Type B pancreatic cell (in vitro differentiated cells): ENCODE data around the gene LRIF1. TPM values are rescaled to one million over a fixed set of nuclear protein-coding genes. Genes with fewer than 3 reads are reported as not detected.
A peak's percentile ranks its signal among the peaks of the same experiment; 100 is the strongest.
"Not testable (repeated sequence)": the region's sequence is repeated elsewhere in the genome, so short reads cannot be mapped to it uniquely, and the experiment has no call there.

ENCODE experiments used
- DNase-seq: peaks from one replicate; pipeline ENCODE4 v3.0.0; 2021; ENCODE audit warnings: mixed read lengths; ENCODE audit not compliant: unreplicated experiment; ENCODE audit errors: extremely low spot score
- H3K27ac Mint-ChIP-seq: 2 replicates; pipeline ENCODE4 v1.8.0; 2021; ENCODE audit warnings: mild to moderate bottlenecking, mixed read lengths
- H3K27me3 Mint-ChIP-seq: 2 replicates; pipeline ENCODE4 v1.8.0; 2021; ENCODE audit warnings: mixed read lengths
- H3K36me3 Mint-ChIP-seq: 2 replicates; pipeline ENCODE4 v1.8.0; 2021; ENCODE audit warnings: mixed read lengths
- H3K4me1 Mint-ChIP-seq: one replicate; pipeline ENCODE4 v1.8.0; 2021; ENCODE audit warnings: mixed read lengths; ENCODE audit not compliant: unreplicated experiment
- H3K4me3 Mint-ChIP-seq: 2 replicates; pipeline ENCODE4 v1.8.0; 2021; ENCODE audit warnings: mild to moderate bottlenecking, mixed read lengths
- H3K9me3 Mint-ChIP-seq: 2 replicates; pipeline ENCODE4 v1.8.0; 2021; ENCODE audit warnings: mixed read lengths
- long read RNA-seq: library from polyadenylated mRNA; unstranded; transcript quantifications from one replicate; pipeline ENCODE4 v2.0.0, GENCODE V29; 2020
- total RNA-seq: library from RNA; stranded (reverse); gene quantifications from 2 replicates; pipeline ENCODE4 v1.2.1, GENCODE V29; 2021; ENCODE audit warnings: low replicate concordance
- TF ChIP-seq, protein P1 (sequence below): fragments of 200-600 bp; sonication (generic); conservative IDR thresholded peaks from 2 replicates; pipeline ENCODE4 v1.5.0; 2021; ENCODE audit warnings: antibody characterized with exemption, mild to moderate bottlenecking

The LRIF1 gene, protein sequence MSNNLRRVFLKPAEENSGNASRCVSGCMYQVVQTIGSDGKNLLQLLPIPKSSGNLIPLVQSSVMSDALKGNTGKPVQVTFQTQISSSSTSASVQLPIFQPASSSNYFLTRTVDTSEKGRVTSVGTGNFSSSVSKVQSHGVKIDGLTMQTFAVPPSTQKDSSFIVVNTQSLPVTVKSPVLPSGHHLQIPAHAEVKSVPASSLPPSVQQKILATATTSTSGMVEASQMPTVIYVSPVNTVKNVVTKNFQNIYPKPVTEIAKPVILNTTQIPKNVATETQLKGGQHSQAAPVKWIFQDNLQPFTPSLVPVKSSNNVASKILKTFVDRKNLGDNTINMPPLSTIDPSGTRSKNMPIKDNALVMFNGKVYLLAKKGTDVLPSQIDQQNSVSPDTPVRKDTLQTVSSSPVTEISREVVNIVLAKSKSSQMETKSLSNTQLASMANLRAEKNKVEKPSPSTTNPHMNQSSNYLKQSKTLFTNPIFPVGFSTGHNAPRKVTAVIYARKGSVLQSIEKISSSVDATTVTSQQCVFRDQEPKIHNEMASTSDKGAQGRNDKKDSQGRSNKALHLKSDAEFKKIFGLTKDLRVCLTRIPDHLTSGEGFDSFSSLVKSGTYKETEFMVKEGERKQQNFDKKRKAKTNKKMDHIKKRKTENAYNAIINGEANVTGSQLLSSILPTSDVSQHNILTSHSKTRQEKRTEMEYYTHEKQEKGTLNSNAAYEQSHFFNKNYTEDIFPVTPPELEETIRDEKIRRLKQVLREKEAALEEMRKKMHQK
- total RNA-seq = 10.1 and 15.7 TPM in 2 replicates
- long read RNA-seq, transcript LRIF1-202 (3 exons, 1,796 nt) = minor isoform, 7 of 56 reads
- long read RNA-seq, transcript LRIF1-201 (4 exons, 3,475 nt) = major isoform, 18 of 56 reads
- long read RNA-seq, partial matches to known transcripts = 22 of 56 reads
- long read RNA-seq, other reads (novel, unspliced or antisense) = 9 of 56 reads

DNA sequence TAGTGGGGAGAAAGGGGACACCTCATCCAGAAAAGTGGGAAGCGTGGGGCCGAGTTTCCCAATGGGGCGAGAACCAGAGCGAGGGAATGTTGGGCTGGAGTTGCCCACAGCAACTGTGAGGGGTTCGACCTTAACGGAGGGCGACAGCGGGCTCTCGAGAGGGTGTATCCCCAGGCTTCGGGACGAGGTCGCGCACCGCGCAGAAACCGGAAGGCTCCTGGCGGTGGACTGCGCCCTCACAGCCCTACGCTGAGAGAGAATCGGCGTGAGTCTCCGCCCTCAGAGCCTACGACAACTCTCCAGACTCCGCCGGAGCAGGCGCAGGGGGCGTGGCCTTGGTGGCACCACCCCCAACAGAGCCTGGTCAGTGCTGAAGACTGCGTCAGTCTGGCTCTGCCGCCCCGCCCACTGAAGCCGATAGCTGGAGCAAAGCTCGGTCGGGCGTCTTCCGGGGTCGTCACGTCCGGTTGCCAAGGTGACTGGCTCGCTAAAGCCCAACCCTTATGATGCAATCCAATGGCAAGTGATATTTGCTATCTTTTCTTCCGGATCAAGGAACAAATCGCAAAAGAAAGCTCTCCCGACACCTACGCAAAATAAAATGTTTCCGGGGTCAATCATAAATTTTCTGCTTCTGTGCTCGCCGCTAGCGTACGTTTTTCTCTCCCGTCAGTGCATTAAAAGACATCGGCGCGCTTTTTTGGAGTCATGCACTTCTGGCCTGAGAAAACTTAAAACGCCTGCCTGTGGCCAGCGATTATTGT, at the start of gene LRIF1:
Gene LRIF1 (minus strand): TSS at position 232 of the 764 bp plus-strand sequence. CDS start 234 bp downstream, outside the sequence.
- TF ChIP-seq, protein P1, sequence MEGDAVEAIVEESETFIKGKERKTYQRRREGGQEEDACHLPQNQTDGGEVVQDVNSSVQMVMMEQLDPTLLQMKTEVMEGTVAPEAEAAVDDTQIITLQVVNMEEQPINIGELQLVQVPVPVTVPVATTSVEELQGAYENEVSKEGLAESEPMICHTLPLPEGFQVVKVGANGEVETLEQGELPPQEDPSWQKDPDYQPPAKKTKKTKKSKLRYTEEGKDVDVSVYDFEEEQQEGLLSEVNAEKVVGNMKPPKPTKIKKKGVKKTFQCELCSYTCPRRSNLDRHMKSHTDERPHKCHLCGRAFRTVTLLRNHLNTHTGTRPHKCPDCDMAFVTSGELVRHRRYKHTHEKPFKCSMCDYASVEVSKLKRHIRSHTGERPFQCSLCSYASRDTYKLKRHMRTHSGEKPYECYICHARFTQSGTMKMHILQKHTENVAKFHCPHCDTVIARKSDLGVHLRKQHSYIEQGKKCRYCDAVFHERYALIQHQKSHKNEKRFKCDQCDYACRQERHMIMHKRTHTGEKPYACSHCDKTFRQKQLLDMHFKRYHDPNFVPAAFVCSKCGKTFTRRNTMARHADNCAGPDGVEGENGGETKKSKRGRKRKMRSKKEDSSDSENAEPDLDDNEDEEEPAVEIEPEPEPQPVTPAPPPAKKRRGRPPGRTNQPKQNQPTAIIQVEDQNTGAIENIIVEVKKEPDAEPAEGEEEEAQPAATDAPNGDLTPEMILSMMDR = peak; percentile 67
- peak within 1 kb of the TSS; percentile 89 for H3K4me3 Mint-ChIP-seq
- H3K9me3 Mint-ChIP-seq = peaks cover 16% of the 10 kb centered on the region
- peak within 1 kb of the TSS; percentile 92 for H3K27ac Mint-ChIP-seq
- peak; percentile 91 for DNase-seq
- peaks cover 22% of the 10 kb centered on the region for H3K36me3 Mint-ChIP-seq
- H3K4me1 Mint-ChIP-seq = peaks cover 4% of the 10 kb centered on the region
- peaks cover 6% of the 10 kb centered on the region for H3K27me3 Mint-ChIP-seq

DNA sequence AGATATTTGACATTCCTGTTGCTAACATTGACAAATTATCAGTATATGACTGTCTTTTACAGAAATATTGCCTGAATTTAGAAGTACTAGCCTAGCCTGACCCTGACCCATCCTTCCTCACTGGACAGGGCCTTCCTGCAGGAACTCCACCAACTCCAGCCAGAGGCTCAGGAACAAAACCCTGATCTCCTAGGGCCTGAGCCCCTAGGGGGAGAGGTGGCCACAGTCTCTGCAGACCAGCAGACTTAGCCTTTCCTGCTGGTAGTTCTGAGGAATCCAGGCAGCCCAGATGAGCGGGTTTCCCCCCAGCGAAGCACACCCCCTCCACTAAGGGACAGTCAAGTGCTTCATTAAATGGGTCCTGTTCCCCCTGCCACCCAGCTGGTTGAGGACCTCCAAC, 44.3 kb upstream of the LRIF1 start:
- no peak overlapping the region for H3K27ac Mint-ChIP-seq
- no peaks in the 10 kb centered on the region for H3K4me1 Mint-ChIP-seq
- TF ChIP-seq, protein P1 = no peak
- no peak for DNase-seq
- H3K36me3 Mint-ChIP-seq = no peaks in the 10 kb centered on the region
- no peaks in the 10 kb centered on the region for H3K27me3 Mint-ChIP-seq
- no peak overlapping the region for H3K4me3 Mint-ChIP-seq
- no peaks in the 10 kb centered on the region for H3K9me3 Mint-ChIP-seq

- H3K4me1 Mint-ChIP-seq = no peaks in the 10 kb centered on the region
- peaks cover 4% of the 10 kb centered on the region for H3K9me3 Mint-ChIP-seq
- no peaks in the 10 kb centered on the region for H3K36me3 Mint-ChIP-seq
- no peak for DNase-seq
- TF ChIP-seq, protein P1 = no peak
- no peak overlapping the region for H3K4me3 Mint-ChIP-seq
- no peak overlapping the region for H3K27ac Mint-ChIP-seq
- H3K27me3 Mint-ChIP-seq = no peaks in the 10 kb centered on the region
Observed at GRCh38 chr1:111006556-111006955, 42.8 kb upstream of the LRIF1 start.

DNA sequence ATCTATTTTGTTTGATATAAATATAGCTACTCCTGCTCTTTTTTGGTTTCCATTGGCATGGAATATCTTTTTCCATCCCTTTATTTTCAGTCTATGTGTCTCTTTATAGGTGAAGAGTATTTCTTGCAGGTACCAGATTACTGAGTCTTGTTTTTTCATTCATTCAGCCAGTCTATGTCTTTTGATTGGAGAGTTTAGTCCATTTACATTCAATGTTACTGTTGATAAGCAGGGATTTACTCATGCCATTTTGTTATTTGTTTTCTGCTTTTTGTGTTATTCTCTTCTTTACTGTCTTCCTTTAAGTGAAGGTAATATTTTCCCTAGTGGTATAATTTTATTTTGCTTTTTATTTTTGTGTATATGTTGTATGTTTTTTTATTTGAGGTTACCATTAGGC, 35.9 kb upstream of the LRIF1 start:
- H3K27ac Mint-ChIP-seq, DNase-seq, H3K9me3 Mint-ChIP-seq: not testable (repeated sequence)

DNA sequence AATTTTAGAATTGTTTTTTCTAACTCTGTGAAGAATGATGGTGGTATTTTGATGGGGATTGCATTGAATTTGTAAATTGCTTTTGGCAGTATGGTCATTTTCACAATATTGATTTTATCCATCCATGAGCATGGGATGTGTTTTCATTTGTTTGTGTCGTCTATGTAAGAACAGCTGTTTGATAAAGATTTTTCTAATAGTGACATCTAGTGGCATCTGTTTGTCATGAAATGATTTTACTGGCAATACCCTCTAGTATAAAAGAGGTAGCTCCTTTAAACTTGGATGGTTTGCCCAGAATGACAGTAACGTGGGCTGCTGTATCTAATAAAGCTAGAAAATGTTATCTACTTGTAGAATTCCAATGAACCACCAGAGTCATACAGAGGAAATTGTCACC, 28.6 kb upstream of the LRIF1 start:
- not testable (repeated sequence) for H3K4me1 Mint-ChIP-seq, H3K27ac Mint-ChIP-seq, H3K36me3 Mint-ChIP-seq, H3K9me3 Mint-ChIP-seq, DNase-seq, H3K4me3 Mint-ChIP-seq
- H3K27me3 Mint-ChIP-seq = peaks cover 23% of the 10 kb centered on the region
- TF ChIP-seq, protein P1 = peak; percentile 51

More for the DNA sequence above, 35.9 kb upstream of the LRIF1 start:
- not testable (repeated sequence) for H3K4me3 Mint-ChIP-seq, H3K36me3 Mint-ChIP-seq, H3K4me1 Mint-ChIP-seq, H3K27me3 Mint-ChIP-seq

DNA sequence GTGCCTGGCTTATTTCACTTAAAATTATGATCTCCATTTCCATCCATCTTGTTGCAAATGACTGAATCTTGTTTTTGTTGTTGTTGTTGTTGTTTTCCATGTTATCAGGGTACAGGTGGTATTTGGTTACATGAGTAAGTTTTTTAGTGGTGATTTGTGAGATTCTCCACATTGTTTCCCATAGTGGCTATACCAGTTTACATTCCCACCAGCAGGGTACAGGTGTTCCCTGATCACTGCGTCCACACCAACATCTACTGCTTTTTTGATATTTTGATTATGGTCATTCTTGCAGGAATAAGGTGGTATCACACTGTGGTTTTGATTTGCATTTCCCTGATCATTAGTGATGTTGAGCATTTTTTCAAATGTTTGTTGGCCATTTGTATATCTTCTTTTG, 27.6 kb upstream of the LRIF1 start:
- H3K27ac Mint-ChIP-seq, DNase-seq, H3K36me3 Mint-ChIP-seq, H3K4me3 Mint-ChIP-seq, H3K4me1 Mint-ChIP-seq, H3K9me3 Mint-ChIP-seq: not testable (repeated sequence)
- peaks cover 22% of the 10 kb centered on the region for H3K27me3 Mint-ChIP-seq
